ENCODE results near the gene ERBB4. TPM values are rescaled to one million over a fixed set of nuclear protein-coding genes. Genes with fewer than 3 reads are reported as not detected.

ERBB4 gene
- total RNA-seq, 1 donor from 2014 or later = 1.7 TPM

- intact Hi-C loops (cut with DNase I) = no loop called here
- H3K4me3 ChIP-seq = no peak overlapping the region
- no peak for DNase-seq (ENCODE audit: low spot score in 2 of 2)
- H3K4me1 ChIP-seq = no peaks in the 10 kb centered on the region
- no peaks in the 10 kb centered on the region for H3K27me3 ChIP-seq
- no peak overlapping the region for H3K27ac ChIP-seq
- no peak for TF ChIP-seq CTCF (IDR thresholded peaks at IDR 0.05)
- H3K9me3 ChIP-seq = no peaks in the 10 kb centered on the region
- no peaks in the 10 kb centered on the region for H3K36me3 ChIP-seq
These were observed 1087.0 kb downstream of the ERBB4 start for GRCh38 chr2:211451642-211452041.

- H3K4me3 ChIP-seq = no peak overlapping the region
- no peaks in the 10 kb centered on the region for H3K27me3 ChIP-seq
- no peak for TF ChIP-seq CTCF (IDR thresholded peaks at IDR 0.05)
- H3K9me3 ChIP-seq = no peaks in the 10 kb centered on the region
- intact Hi-C loops (cut with DNase I) = no loop called here
- no peak for DNase-seq (ENCODE audit: low spot score in 2 of 2)
- no peaks in the 10 kb centered on the region for H3K4me1 ChIP-seq
- H3K36me3 ChIP-seq = no peaks in the 10 kb centered on the region
- H3K27ac ChIP-seq = no peak overlapping the region
These were observed 1088.8 kb downstream of the ERBB4 start for GRCh38 chr2:211449819-211450218.

- Histone ChIP-seq H3K4me3 (no peak overlapping the region), H3K27ac (no peak overlapping the region), H3K27me3 (no peaks in the 10 kb centered on the region), H3K36me3 (no peaks in the 10 kb centered on the region), H3K4me1 (no peaks in the 10 kb centered on the region), H3K9me3 (no peaks in the 10 kb centered on the region)
- TF ChIP-seq CTCF (IDR thresholded peaks at IDR 0.05) = no peak
- intact Hi-C loops (cut with DNase I) = no loop called here
- no peak for DNase-seq (ENCODE audit: low spot score in 2 of 2)
These were observed 1091.1 kb downstream of the ERBB4 start for GRCh38 chr2:211447548-211447947.

- no peak for TF ChIP-seq CTCF (IDR thresholded peaks at IDR 0.05)
- H3K36me3 ChIP-seq = no peaks in the 10 kb centered on the region
- intact Hi-C loops (cut with DNase I) = no loop called here
These were observed 1098.5 kb downstream of the ERBB4 start for GRCh38 chr2:211440107-211440506.

GRCh38 chr2:211439011-211439410 is 1099.6 kb downstream of the ERBB4 start:
- intact Hi-C loops (cut with DNase I) = no loop called here
- no peak overlapping the region for H3K4me3 ChIP-seq
- H3K27me3 ChIP-seq = no peaks in the 10 kb centered on the region
- H3K9me3 ChIP-seq = no peaks in the 10 kb centered on the region
- no peaks in the 10 kb centered on the region for H3K4me1 ChIP-seq
- no peaks in the 10 kb centered on the region for H3K36me3 ChIP-seq
- DNase-seq (ENCODE audit: low spot score in 2 of 2) = no peak
- TF ChIP-seq CTCF (IDR thresholded peaks at IDR 0.05) = no peak
- H3K27ac ChIP-seq = no peak overlapping the region

More at GRCh38 chr2:211440107-211440506, 1098.5 kb downstream of the ERBB4 start:
- Histone ChIP-seq H3K4me3 (no peak overlapping the region), H3K27ac (no peak overlapping the region), H3K27me3 (no peaks in the 10 kb centered on the region), H3K4me1 (no peaks in the 10 kb centered on the region), H3K9me3 (no peaks in the 10 kb centered on the region)
- DNase-seq (ENCODE audit: low spot score in 2 of 2) = no peak

- no peak overlapping the region for H3K27ac ChIP-seq
- no peak for DNase-seq (ENCODE audit: low spot score in 2 of 2)
- H3K4me3 ChIP-seq = no peak overlapping the region
- no peaks in the 10 kb centered on the region for H3K27me3 ChIP-seq
- intact Hi-C loops (cut with DNase I) = no loop called here
- no peaks in the 10 kb centered on the region for H3K36me3 ChIP-seq
- no peaks in the 10 kb centered on the region for H3K4me1 ChIP-seq
- TF ChIP-seq CTCF (IDR thresholded peaks at IDR 0.05) = no peak
- H3K9me3 ChIP-seq = no peaks in the 10 kb centered on the region
These were observed 1101.2 kb downstream of the ERBB4 start for GRCh38 chr2:211437396-211437795.
